Measurements from ENCODE around the gene ROMO1.
"Not testable (repeated sequence)": the region's sequence is repeated elsewhere in the genome, so short reads cannot be mapped to it uniquely, and the experiment has no call there.

ROMO1 gene

GRCh38 chr20:35711588-35712209, 12.5 kb downstream of the ROMO1 start:
- DNase-seq: no peak

GRCh38 chr20:35713120-35713519, 13.9 kb downstream of the ROMO1 start:
- DNase-seq: not testable (repeated sequence)

DNA sequence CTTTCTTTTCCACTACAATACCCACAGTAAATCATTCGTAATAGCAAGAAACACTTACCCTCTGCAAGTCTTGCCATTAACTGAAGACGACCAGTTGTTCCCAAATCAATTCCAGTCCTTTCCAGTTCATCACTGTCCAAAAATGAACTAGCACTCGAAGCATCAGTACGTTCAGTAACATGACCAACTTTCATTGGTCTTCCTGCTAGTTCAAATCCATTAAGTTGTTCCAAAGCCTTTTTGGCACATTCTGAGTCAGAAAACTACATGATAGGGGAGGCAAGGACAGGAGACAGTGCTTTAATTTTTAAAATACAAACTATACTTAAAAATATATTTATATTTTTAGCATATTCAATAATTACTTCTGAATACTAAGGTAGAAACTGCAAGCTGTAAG, 14.9 kb downstream of the ROMO1 start:
- no peak for DNase-seq

GRCh38 chr20:35715652-35716051, 16.4 kb downstream of the ROMO1 start:
- DNase-seq: no peak

DNA sequence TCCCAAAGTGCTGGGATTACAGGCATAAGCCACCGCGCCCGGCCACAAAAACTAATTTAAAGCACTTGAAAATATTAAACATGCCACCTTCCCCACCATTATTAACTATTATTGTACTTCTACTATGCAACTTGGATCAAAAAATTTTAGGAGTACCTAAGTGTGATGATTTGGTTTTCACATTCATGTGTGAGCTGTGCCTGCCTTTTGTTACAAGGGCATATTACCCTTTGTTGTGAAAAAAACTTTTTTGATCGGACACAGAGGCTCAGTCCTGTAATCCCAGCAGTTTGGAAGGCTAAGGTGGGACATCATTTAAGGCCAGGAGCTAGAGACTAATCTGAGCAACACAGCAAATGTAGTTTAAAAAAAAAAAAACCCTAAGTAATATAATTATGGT, 17.1 kb downstream of the ROMO1 start:
- DNase-seq: no peak

GRCh38 chr20:35718321-35718720, 19.1 kb downstream of the ROMO1 start:
- DNase-seq: not testable (repeated sequence)

DNA sequence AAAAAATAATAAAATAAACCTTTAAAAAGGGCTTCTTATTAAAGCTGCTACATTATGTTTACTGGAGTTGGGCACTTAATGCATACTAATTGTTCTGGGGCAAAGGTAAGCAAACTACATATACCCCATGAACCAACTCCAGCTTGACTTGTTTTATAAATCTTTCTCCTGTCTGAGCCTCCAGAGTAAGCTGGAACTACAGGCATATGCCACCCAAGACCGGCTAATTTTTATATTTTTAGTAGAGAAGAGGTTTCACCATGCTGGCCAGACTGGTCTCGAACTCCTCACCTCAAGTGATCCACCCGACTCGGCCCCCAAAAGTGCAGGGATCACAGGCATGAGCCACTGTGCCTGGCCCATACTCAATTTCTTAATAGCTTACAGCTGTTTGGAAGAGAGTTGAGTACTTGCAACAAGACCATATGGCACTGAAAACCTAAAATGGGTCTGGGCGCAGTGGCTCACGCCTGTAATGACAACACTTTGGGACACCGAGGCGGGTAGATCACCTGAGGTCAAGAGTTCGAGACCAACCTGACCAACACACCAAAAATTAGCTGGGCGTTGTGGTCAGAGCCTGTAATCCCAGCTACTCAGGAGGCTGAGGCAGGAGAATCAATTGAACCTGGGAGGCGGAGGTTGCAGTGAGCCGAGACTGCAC, 19.9 kb downstream of the ROMO1 start:
- no peak for DNase-seq

DNA sequence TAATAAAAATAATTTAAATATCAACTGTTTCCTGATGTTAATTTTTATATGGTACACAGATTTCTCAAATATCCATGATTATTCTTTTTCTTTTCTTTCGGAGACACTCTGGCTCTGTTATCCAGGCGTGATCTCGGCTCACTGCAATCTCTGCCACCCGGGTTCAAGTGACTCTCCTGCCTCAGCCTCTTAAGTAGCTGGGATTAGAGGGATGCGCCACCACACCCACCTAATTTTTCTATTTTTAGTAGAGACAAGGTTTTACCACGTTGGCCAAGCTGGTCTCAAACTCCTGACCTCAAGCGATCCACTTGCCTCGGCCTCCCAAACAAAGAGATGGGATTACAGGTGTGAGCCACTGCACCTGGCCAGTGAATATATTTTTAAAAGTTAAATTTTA, 20.5 kb downstream of the ROMO1 start:
- no peak for DNase-seq

DNA sequence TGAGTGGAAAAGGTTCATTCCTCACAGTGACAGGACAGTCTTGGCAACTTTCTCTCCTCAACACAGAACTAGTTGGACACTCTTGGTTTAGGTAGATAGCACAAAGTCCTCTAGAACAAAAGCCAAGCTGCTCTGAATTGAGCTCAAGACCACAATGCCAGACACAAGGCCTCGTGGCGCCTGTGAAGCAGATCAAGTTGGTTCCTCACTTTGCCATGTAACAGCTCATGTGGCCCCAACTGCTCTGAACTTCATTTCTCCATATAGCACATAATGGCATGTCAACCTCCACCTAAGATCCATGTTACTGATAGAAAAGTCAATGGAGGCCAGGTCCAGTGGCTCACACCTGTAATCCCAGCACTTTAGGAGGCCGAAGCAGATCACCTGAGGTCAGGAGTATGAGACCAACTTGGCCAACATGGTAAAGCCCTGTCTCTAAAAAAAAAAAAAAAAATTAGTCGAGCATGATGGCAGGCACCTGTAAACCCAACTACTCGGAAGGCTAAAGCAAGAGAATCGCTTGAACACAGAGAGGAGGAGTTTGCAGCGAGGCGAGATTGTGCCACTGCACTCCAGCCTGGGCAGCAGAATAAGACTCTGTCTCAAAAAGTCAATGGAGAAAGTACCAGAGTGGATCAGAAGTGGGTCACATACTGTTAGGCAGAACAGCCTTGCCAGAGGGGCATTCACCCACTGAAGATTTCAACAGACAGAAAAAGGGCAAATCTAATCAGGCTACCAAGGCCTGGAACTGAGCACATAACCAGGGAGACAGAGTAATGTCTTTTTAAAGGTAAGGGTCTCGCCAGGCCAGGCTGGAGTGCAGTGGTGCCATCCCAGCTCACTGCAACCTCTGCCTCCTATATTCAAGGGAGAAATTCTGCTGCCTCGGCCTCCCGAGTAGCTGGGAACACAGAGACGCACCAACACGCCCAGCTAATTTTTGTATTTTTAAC, 21.2 kb downstream of the ROMO1 start:
- no peak for DNase-seq

DNA sequence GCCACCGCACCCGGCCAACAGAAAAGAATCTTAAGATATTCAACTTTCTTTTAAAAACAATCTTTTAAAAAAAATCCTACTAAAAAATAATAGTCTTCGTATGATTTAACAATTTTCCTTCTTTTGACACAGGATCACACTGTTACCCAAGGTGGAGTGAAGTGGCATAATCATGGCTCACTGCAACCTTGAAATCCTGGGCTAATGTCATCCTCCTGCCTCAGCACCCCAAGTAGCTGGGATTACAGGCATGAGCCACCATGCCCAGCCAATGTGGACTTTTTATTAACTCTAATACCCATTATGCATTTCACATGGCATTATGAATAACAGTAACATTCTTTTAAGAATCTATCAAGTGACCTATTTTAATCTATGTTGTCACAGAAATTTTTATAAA, 22.0 kb downstream of the ROMO1 start:
- no peak for DNase-seq

DNA sequence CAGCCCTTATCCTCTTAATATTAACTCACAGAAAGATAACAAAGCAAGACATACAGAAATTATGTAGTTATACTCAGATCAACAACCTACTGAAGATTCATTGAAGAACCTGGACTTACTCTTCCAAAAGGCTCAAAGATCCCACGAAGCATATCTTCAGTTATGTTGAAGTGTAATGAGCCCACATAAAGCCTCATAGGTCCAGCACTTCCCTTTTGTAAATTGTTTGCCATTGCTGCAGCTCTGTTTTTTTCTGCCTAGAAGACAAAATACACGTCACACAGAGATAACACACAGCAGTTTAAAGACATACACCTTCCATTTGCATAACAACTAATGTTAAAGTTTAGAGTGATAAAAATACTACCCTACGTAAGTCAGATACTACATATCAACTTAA, 22.4 kb downstream of the ROMO1 start:
- DNase-seq: no peak

GRCh38 chr20:35723275-35723639, 24.1 kb downstream of the ROMO1 start:
- not testable (repeated sequence) for DNase-seq

DNA sequence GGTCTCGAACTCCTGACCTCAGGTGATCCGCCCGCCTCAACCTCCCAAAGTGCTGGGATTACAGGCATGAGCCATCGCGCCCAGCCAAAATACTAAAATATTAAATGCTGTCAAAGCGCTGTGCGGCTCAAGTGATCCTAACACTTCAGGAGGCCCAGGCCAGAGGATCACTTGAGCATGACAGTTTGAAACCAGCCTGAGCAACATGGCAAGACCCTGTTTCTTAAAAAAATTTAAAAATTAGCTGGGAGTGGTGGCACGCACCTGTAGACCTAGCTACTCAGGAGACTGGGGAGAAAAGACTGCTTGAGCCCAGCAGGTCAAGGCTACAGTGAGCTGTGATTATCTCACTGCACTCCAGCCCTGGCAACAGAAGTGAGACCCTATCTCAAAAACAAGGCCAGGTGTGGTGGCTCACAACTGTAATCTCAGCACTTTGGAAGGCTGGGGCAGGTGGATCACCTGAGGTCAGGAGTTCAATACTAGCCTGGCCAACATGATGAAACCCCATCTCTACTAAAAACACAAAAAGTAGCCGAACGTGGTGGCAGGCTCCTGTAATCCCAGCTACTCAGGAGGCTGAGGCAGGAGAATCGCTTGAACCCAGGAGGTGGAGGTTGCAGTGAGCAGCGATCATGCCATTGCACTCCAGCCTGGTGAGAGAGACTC, 24.6 kb downstream of the ROMO1 start:
- DNase-seq: not testable (repeated sequence)

- no peak for DNase-seq
These were observed 25.4 kb downstream of the ROMO1 start for GRCh38 chr20:35724321-35725230.

- no peak for DNase-seq
These were observed 27.9 kb downstream of the ROMO1 start for GRCh38 chr20:35726842-35727711.

DNA sequence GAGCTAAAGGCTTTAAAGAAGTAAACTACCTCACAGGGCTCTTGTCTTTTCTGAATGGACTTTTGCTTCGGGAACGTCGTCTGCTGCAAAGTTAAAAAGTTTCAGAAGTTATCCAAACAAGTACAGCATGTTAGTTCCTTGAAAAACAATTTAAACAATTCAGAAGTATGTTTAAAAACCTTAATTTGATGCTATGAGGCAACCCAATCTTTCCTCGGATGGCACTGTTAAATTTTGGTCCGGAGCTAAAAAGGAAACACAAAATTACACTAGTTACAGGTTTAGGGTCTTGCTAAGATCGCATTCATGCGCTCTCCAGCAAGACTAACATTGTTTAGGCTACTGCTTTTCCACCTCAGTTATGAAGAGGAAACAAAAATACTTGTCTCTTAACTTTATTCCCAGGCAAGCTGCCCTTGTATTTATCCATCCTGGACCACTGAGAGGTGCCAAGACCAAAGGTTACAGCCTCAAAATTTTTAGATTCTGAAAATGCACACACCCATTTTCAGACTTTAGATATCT, 30.1 kb downstream of the ROMO1 start:
- no peak for DNase-seq

- DNase-seq: no peak
These were observed 30.8 kb downstream of the ROMO1 start for GRCh38 chr20:35729836-35730582.

- no peak for DNase-seq
These were observed 31.6 kb downstream of the ROMO1 start for GRCh38 chr20:35730583-35731468.

DNA sequence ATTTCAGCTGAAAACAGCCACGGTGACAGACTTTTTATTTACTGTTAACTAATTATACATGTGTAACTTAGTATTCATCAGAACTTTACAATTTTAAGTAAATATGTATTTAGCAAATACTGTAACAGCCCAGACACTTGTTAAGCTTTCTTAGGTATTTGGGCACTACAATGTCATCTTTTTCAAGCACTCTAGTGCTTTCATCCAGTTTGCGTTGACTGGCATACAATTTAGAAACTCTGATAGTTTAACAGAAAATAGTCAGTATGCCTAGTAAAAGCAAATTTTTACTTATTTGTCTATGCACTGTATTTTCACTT, 32.2 kb downstream of the ROMO1 start:
- no peak for DNase-seq
